GM12878 (cell line): Measurements from ENCODE around the gene ZSCAN26. TPM values are rescaled to one million over a fixed set of nuclear protein-coding genes. Genes with fewer than 3 reads are reported as not detected.

Source experiments
- ATAC-seq: fragments of 200-7000 bp; cut with Tn5 transposase; 3 replicates; pipeline ENCODE4 v1.9.1; 2020; ENCODE audit warnings: mild to moderate bottlenecking, moderate library complexity
- BruUV-seq: library from RNA; stranded (reverse); fragments of 400-500 nt; replicated peaks from 2 replicates; lab custom pipeline; 2021; lab: Mats Ljungman, UMichigan
- CTCF ChIA-PET: fragments of 300-600 bp; sonication (Branson Sonifier 250); formaldehyde crosslinking; extraction: SDS; loops from one replicate; lab custom pipeline; 2021; ENCODE audit warnings: inconsistent platforms; lab: Yijun Ruan, JAX
- POLR2A ChIA-PET: fragments of 350-600 bp; formaldehyde crosslinking; extraction: SDS; loops from one replicate; lab custom pipeline; 2021; ENCODE audit warnings: inconsistent platforms; lab: Charles Lee
- RAD21 ChIA-PET: fragments of 300-600 bp; sonication (Branson Sonifier 250); formaldehyde crosslinking; loops from one replicate; lab custom pipeline; 2023; ENCODE audit warnings: antibody characterized with exemption; ENCODE audit not compliant: unreplicated experiment; lab: Charles Lee
- SMC1A ChIA-PET: fragments of 300-600 bp; sonication (Branson Sonifier 250); formaldehyde crosslinking; loops from one replicate; lab custom pipeline; 2023; ENCODE audit not compliant: unreplicated experiment, uncharacterized antibody; lab: Charles Lee
- DNase-seq: peaks from one replicate; pipeline ENCODE4 v3.0.0-alpha.2; 2011; ENCODE audit warnings: low read depth, low spot score
- FAIRE-seq: peaks from 3 replicates; lab custom pipeline; 2011; peaks lifted over from hg19 to GRCh38; lab: Jason Lieb, UNC
- H2AFZ ChIP-seq: 2 replicates; pipeline ENCODE4 v1.6.0; 2011; ENCODE audit warnings: low read depth, low read length, control low read depth; ENCODE audit not compliant: control insufficient read depth
- H3K27ac ChIP-seq: 2 replicates; pipeline ENCODE4 v1.5.1; 2011; ENCODE audit warnings: control low read depth; ENCODE audit not compliant: control insufficient read depth, insufficient read depth
- H3K27me3 ChIP-seq, 2 experiments: replicated peaks in 1 of 2; 2 replicates each; pipeline versions ENCODE4 v1.6.0 to v1.6.1; 2011; ENCODE audit warnings: low read length in 1 of 2; ENCODE audit not compliant: control insufficient read depth in 2 of 2, insufficient read depth in 2 of 2
- H3K36me3 ChIP-seq, 2 experiments: 2 replicates each; pipeline ENCODE4 v1.5.1; 2011; ENCODE audit warnings: low read length in 1 of 2; ENCODE audit not compliant: control insufficient read depth in 2 of 2, insufficient read depth in 2 of 2
- H3K4me1 ChIP-seq: 2 replicates; pipeline ENCODE4 v1.6.1; 2011; ENCODE audit warnings: mild to moderate bottlenecking, low read length, moderate library complexity, mixed read lengths; ENCODE audit not compliant: control insufficient read depth, insufficient read depth
- H3K4me2 ChIP-seq: 2 replicates; pipeline ENCODE4 v1.6.0; 2011; ENCODE audit warnings: control low read depth; ENCODE audit not compliant: control insufficient read depth, insufficient read depth
- H3K4me3 ChIP-seq: fragments of 200-600 bp; sonication (generic); 2 replicates; pipeline ENCODE4 v1.5.1; 2016
- H3K79me2 ChIP-seq: 2 replicates; pipeline ENCODE4 v1.6.0; 2011; ENCODE audit warnings: low read length; ENCODE audit not compliant: control insufficient read depth, insufficient read depth
- H3K9ac ChIP-seq: 2 replicates; pipeline ENCODE4 v1.8.0; 2011; ENCODE audit warnings: low read length, control low read depth, mixed read lengths; ENCODE audit not compliant: control insufficient read depth, insufficient read depth
- H3K9me3 ChIP-seq: replicated peaks from 3 replicates; pipeline ENCODE4 v1.5.1; 2011; ENCODE audit warnings: mild to moderate bottlenecking, low read length; ENCODE audit not compliant: control insufficient read depth, insufficient read depth
- H4K20me1 ChIP-seq: 2 replicates; pipeline ENCODE4 v1.6.0; 2011; ENCODE audit not compliant: control insufficient read depth, insufficient read depth
- ATF7 ChIP-seq: fragments of 450-650 bp; IDR thresholded peaks from 2 replicates; pipeline ENCODE4 v1.6.1; 2016; ENCODE audit warnings: low read depth, mild to moderate bottlenecking
- CBFB ChIP-seq: IDR thresholded peaks from 2 replicates; pipeline ENCODE4 v1.6.1; 2016; ENCODE audit warnings: antibody characterized with exemption, low read depth
- CEBPB ChIP-seq, 2 experiments: fragments of 150-350 bp in 1 of 2; IDR thresholded peaks; 2 replicates each; pipeline ENCODE4 v1.6.1; 2012 to 2014; ENCODE audit warnings: low read depth in 2 of 2, low read length in 2 of 2, borderline replicate concordance in 1 of 2, inconsistent platforms in 1 of 2
- CREB1 ChIP-seq: IDR thresholded peaks from 2 replicates; pipeline ENCODE4 v1.6.1; 2012; ENCODE audit warnings: low read depth, mild to moderate bottlenecking, inconsistent platforms
- DPF2 ChIP-seq: fragments of 450-650 bp; IDR thresholded peaks from 2 replicates; pipeline ENCODE4 v1.6.1; 2017; ENCODE audit warnings: mild to moderate bottlenecking
- JUND ChIP-seq: IDR thresholded peaks from 2 replicates; pipeline ENCODE4 v1.6.1; 2012; ENCODE audit warnings: low read depth, mild to moderate bottlenecking, low read length, improper control_type of control experiment, moderate library complexity
- MYB ChIP-seq: fragments of 150-350 bp; IDR thresholded peaks from 2 replicates; pipeline ENCODE4 v1.6.1; 2014; ENCODE audit warnings: mild to moderate bottlenecking, low read depth, low read length, borderline replicate concordance
- NFYB ChIP-seq: IDR thresholded peaks from 2 replicates; pipeline ENCODE4 v1.6.1; 2011; ENCODE audit warnings: low read depth, mild to moderate bottlenecking, low read length, improper control_type of control experiment, moderate library complexity; ENCODE audit not compliant: insufficient read depth
- SMAD1 ChIP-seq: fragments of 450-650 bp; IDR thresholded peaks from 2 replicates; pipeline ENCODE4 v1.6.1; 2018; ENCODE audit warnings: mild to moderate bottlenecking, low read depth; ENCODE audit not compliant: partially characterized antibody
- WGBS: methylation state at CpG from one replicate; pipeline ENCODE4 v1.1.6; 2016; ENCODE audit warnings: low lambda C conversion rate; ENCODE audit not compliant: insufficient replicate concordance, insufficient coverage; ENCODE audit errors: missing lambda C conversion rate; 5-methylcytosine and 5-hydroxymethylcytosine counted together
- in situ Hi-C: fragments of 300-500 bp; cut with MboI; formaldehyde crosslinking; loops from 9 replicates; pipeline ENCODE4 v1.14.3; 2018; ENCODE audit warnings: mixed read lengths
- intact Hi-C: fragments of 100-400 bp; cut with micrococcal nuclease; formaldehyde crosslinking; loops from one replicate; pipeline ENCODE4 v1.14.2; 2022; ENCODE audit not compliant: unreplicated experiment
- polyA plus RNA-seq, 11 experiments: library from polyadenylated mRNA; depleted of rRNA in 4 of 11; unstranded in 6 of 11; stranded (reverse) in 5 of 11; fragments of >200 nt; fragmentation: Nextera tagmentation in 4 of 11; fragmentation: Illumina TruSeq in 1 of 11; extraction: Ambion mirVana in 4 of 11; extraction: Trizol in 1 of 11; gene quantifications; 1 replicate in 1 of 11; 2 replicates in 10 of 11; pipeline versions ENCODE4 v1.2.1 to v1.2.3, GENCODE V29; 2011 to 2016; ENCODE audit warnings: inconsistent platforms in 2 of 11, missing spikeins in 2 of 11, low read depth in 1 of 11
- total RNA-seq, 4 experiments: library from RNA; depleted of rRNA in 3 of 4; stranded (reverse); fragments of >200 nt in 3 of 4; fragmentation: Illumina TruSeq in 1 of 4; extraction: Trizol in 1 of 4; gene quantifications; 2 replicates each; pipeline versions ENCODE4 v1.2.1 to v1.2.3, GENCODE V29; 2013 to 2021
- TF ChIP-seq, protein P1 (sequence below): fragments of 450-650 bp; formaldehyde crosslinking; IDR thresholded peaks from 2 replicates; pipeline ENCODE4 v1.4.0; 2020; ENCODE audit warnings: mild to moderate bottlenecking, moderate library complexity
- TF ChIP-seq, protein P2 (sequence below): fragments of 450-650 bp; IDR thresholded peaks from 2 replicates; pipeline ENCODE4 v1.6.1; 2017; ENCODE audit warnings: mild to moderate bottlenecking, low read depth, inconsistent platforms; ENCODE audit not compliant: poor library complexity, severe bottlenecking
- TF ChIP-seq, protein P3 (sequence below): fragments of 450-650 bp; IDR thresholded peaks from 2 replicates; pipeline ENCODE4 v1.6.1; 2018; ENCODE audit warnings: mild to moderate bottlenecking, low read depth, moderate library complexity; ENCODE audit not compliant: partially characterized antibody

Gene ZSCAN26
- total and polyA plus RNA-seq, 10 of the 15 experiments (the other 5 are each of a cell fraction or from before 2014, with no cell fraction given), result 4.5 to 13.3 (median 6.5) TPM

DNA sequence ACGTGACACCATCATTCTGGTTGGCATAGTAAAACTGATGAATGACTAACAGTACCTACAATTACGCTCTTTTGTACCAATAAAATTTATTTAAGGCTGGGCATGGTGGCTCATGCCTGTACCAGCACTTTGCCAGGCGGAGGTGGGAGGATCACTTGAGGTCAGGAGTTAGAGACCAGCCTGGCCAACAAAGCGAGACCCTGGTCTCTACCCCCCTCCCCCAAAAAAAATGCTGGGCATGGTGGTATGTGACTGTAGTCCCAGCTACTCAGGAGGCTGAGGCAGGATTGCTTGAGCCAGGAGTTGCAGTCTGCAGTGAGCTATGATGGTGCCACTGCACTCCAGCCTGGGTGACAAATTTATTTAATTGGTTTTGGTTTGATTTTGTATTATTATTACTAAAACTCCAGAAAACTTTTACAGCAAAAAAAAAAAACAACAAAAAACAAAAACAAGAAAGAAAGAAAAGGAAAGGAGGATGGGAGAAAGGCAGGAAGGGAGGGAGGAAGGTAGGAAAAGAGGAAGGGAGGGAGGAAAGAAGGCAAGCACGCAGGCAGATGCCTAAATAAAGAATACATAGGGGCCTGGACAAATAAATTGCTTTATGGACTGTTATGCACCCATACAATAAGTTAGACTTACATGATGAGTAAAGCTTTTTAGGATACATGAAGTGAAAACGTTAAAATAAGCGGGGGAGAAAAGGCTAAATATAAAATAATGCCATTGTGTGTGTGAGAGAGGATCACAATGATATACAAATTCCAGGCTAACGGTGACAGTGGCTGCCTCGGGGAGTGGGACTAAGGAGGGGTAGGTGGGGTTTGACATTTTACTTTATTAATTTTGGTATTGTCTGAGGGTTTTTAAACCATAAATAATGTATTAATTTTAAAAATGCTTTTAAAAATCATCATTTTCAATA lies 42.5 kb upstream of the ZSCAN26 start:
- ChIA-PET SMC1A (interaction anchor here (0.7 to 3.4 kb wide), 4 partner anchors 14 to 43 kb away, joined by 3 to 17 read pairs (median 4); partner anchors contain the start of gene ZSCAN26), POLR2A (interaction anchor here (1.0 kb wide), 1 partner anchor 57 kb away, joined by 3 read pairs; the partner anchor contains the start of gene PGBD1), RAD21 (no interaction called here), CTCF (interaction anchor here (1.0 kb wide), 1 partner anchor 130 kb away, joined by 4 read pairs; no protein-coding TSS in a partner anchor)
- BruUV-seq, result TSS peak; percentile 81
- Histone ChIP-seq H3K27me3 (no peaks in the 10 kb centered on the region), H3K4me3 (peak overlapping the region; percentile 89), H3K36me3 (peaks cover 0 to 4% of the 10 kb centered on the region in 2 experiments; a peak in 2 of 4 replicates), H3K4me1 (no peaks in the 10 kb centered on the region), H3K9ac (peak overlapping the region; percentile 84), H3K27ac (peak overlapping the region; percentile 73), H3K9me3 (no peaks in the 10 kb centered on the region; the same call in 2 of the 3 replicates), H4K20me1 (no peaks in the 10 kb centered on the region), H3K79me2 (peaks cover 15% of the 10 kb centered on the region), H3K4me2 (peak overlapping the region; percentile 87), H2AFZ (peak overlapping the region; percentile 88)
- FAIRE-seq (no peak), ATAC-seq (no peak; the same call in 2 of the 3 replicates), DNase-seq (no peak)
- intact Hi-C loops (loop anchor here (1.0 to 5.0 kb wide), 3 partner anchors 28 to 128 kb away; partner anchors contain the start of genes ZKSCAN4 and ZKSCAN8), in situ Hi-C loops (no loop called here)
- WGBS, result 44% methylated on average over 9 of the region's 9 CpGs
- TF ChIP-seq NFYB, result no peak
- TF ChIP-seq JUND, result no peak
- TF ChIP-seq, protein P1, sequence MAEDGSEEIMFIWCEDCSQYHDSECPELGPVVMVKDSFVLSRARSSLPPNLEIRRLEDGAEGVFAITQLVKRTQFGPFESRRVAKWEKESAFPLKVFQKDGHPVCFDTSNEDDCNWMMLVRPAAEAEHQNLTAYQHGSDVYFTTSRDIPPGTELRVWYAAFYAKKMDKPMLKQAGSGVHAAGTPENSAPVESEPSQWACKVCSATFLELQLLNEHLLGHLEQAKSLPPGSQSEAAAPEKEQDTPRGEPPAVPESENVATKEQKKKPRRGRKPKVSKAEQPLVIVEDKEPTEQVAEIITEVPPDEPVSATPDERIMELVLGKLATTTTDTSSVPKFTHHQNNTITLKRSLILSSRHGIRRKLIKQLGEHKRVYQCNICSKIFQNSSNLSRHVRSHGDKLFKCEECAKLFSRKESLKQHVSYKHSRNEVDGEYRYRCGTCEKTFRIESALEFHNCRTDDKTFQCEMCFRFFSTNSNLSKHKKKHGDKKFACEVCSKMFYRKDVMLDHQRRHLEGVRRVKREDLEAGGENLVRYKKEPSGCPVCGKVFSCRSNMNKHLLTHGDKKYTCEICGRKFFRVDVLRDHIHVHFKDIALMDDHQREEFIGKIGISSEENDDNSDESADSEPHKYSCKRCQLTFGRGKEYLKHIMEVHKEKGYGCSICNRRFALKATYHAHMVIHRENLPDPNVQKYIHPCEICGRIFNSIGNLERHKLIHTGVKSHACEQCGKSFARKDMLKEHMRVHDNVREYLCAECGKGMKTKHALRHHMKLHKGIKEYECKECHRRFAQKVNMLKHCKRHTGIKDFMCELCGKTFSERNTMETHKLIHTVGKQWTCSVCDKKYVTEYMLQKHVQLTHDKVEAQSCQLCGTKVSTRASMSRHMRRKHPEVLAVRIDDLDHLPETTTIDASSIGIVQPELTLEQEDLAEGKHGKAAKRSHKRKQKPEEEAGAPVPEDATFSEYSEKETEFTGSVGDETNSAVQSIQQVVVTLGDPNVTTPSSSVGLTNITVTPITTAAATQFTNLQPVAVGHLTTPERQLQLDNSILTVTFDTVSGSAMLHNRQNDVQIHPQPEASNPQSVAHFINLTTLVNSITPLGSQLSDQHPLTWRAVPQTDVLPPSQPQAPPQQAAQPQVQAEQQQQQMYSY (CRISPR knock-in tag), result 0 out of 2 replicates have a peak, but pooled peaks have one; percentile 43
- no peak for TF ChIP-seq MYB
- no peak for TF ChIP-seq CBFB
- no peak for TF ChIP-seq DPF2
- no peak for TF ChIP-seq CREB1
- TF ChIP-seq SMAD1, result no peak
- TF ChIP-seq ATF7, result no peak
- TF ChIP-seq CEBPB (IDR thresholded peaks at IDR 0.05; ENCODE audit: borderline replicate concordance in 1 of 2, low read depth in 2 of 2, low read length in 2 of 2), result no peak
- TF ChIP-seq, protein P2, sequence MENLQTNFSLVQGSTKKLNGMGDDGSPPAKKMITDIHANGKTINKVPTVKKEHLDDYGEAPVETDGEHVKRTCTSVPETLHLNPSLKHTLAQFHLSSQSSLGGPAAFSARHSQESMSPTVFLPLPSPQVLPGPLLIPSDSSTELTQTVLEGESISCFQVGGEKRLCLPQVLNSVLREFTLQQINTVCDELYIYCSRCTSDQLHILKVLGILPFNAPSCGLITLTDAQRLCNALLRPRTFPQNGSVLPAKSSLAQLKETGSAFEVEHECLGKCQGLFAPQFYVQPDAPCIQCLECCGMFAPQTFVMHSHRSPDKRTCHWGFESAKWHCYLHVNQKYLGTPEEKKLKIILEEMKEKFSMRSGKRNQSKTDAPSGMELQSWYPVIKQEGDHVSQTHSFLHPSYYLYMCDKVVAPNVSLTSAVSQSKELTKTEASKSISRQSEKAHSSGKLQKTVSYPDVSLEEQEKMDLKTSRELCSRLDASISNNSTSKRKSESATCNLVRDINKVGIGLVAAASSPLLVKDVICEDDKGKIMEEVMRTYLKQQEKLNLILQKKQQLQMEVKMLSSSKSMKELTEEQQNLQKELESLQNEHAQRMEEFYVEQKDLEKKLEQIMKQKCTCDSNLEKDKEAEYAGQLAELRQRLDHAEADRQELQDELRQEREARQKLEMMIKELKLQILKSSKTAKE, result no peak
- TF ChIP-seq, protein P3, sequence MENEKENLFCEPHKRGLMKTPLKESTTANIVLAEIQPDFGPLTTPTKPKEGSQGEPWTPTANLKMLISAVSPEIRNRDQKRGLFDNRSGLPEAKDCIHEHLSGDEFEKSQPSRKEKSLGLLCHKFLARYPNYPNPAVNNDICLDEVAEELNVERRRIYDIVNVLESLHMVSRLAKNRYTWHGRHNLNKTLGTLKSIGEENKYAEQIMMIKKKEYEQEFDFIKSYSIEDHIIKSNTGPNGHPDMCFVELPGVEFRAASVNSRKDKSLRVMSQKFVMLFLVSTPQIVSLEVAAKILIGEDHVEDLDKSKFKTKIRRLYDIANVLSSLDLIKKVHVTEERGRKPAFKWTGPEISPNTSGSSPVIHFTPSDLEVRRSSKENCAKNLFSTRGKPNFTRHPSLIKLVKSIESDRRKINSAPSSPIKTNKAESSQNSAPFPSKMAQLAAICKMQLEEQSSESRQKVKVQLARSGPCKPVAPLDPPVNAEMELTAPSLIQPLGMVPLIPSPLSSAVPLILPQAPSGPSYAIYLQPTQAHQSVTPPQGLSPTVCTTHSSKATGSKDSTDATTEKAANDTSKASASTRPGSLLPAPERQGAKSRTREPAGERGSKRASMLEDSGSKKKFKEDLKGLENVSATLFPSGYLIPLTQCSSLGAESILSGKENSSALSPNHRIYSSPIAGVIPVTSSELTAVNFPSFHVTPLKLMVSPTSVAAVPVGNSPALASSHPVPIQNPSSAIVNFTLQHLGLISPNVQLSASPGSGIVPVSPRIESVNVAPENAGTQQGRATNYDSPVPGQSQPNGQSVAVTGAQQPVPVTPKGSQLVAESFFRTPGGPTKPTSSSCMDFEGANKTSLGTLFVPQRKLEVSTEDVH, result no peak
